Measurements from ENCODE around the gene KRTAP4-11.

DNA sequence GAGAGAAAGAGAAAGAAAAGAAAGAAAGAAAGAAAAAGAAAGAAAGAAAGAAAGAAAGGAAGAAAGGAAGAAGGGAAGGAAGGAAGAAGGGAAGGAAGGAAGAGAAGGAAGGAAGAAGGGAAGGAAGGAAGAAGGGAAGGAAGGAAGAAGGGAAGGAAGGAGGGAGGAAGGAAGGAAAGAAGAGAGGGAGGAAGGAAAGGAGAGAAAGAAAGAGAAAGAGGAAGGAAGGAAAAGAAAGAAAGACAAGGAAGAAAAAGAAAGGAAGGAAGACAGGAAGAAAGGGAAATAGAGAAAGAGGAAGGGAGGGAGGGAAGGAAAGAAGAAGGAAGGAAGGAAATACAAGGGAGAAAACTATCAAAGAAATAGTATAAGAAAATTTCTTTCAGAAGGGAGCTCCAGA is 41.4 kb downstream of the KRTAP4-11 start:
- TF ChIP-seq POLR2A (IDR thresholded peaks at IDR 0.05; ENCODE audit: control extremely low read depth in 1 of 2, low read depth in 2 of 2, low read length in 2 of 2) (no peak), MAFK (IDR thresholded peaks at IDR 0.05; ENCODE audit: low read depth, low read length) (no peak), EP300 (IDR thresholded peaks at IDR 0.05; ENCODE audit: borderline replicate concordance in 1 of 2, low read depth in 2 of 2, low read length in 2 of 2) (no peak), TAF1 (IDR thresholded peaks at IDR 0.05; ENCODE audit: low read depth, low read length) (no peak), FOSL1 (IDR thresholded peaks at IDR 0.05; ENCODE audit: insufficient read depth, low read depth, low read length) (no peak), BRCA1 (IDR thresholded peaks at IDR 0.05; ENCODE audit: low read depth, low read length) (no peak), EZH2 (IDR thresholded peaks at IDR 0.05; ENCODE audit: low read depth, low read length, severe bottlenecking) (no peak), RAD21 (IDR thresholded peaks at IDR 0.05 in 1 of 2, conservative IDR thresholded peaks at IDR 0.05 in 1 of 2; ENCODE audit: low read depth in 2 of 2, low read length in 2 of 2) (no peak), TCF12 (IDR thresholded peaks at IDR 0.05; ENCODE audit: low read depth, low read length) (no peak), POLR2AphosphoS5 (IDR thresholded peaks at IDR 0.05; ENCODE audit: low read depth, low read length) (no peak), TAF7 (optimal IDR thresholded peaks at IDR 0.05; ENCODE audit: borderline replicate concordance, low read depth, low read length) (no peak)
- TF ChIP-seq, protein P1, sequence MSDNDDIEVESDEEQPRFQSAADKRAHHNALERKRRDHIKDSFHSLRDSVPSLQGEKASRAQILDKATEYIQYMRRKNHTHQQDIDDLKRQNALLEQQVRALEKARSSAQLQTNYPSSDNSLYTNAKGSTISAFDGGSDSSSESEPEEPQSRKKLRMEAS (IDR thresholded peaks at IDR 0.05), result no peak
- TF ChIP-seq, protein P2, sequence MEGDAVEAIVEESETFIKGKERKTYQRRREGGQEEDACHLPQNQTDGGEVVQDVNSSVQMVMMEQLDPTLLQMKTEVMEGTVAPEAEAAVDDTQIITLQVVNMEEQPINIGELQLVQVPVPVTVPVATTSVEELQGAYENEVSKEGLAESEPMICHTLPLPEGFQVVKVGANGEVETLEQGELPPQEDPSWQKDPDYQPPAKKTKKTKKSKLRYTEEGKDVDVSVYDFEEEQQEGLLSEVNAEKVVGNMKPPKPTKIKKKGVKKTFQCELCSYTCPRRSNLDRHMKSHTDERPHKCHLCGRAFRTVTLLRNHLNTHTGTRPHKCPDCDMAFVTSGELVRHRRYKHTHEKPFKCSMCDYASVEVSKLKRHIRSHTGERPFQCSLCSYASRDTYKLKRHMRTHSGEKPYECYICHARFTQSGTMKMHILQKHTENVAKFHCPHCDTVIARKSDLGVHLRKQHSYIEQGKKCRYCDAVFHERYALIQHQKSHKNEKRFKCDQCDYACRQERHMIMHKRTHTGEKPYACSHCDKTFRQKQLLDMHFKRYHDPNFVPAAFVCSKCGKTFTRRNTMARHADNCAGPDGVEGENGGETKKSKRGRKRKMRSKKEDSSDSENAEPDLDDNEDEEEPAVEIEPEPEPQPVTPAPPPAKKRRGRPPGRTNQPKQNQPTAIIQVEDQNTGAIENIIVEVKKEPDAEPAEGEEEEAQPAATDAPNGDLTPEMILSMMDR (IDR thresholded peaks at IDR 0.05; ENCODE audit: control extremely low read depth in 1 of 3, insufficient read depth in 1 of 3, low read depth in 1 of 3, low read length in 3 of 3), result no peak
